ENCODE results near the gene KSR1.

GRCh38 chr17:27414694-27415093 is 41.6 kb upstream of the KSR1 start:
- peak in 2 of 7 experiments; percentile 16 to 20 for TF ChIP-seq CTCF (IDR thresholded peaks at IDR 0.05)
- TF ChIP-seq POLR2A (IDR thresholded peaks at IDR 0.05), result no peak
